MM.1S (cell line): ENCODE measurements around the gene GNG10.

ENCODE experiments used
- DNase-seq: peaks from one replicate; pipeline ENCODE4 v3.0.0-alpha.2; 2015
- H2AFZ ChIP-seq: fragments of 300-600 bp; sonication (generic); 2 replicates; pipeline ENCODE4 v1.6.0; 2016; ENCODE audit warnings: antibody characterized with exemption, low read length
- H3F3A ChIP-seq: fragments of 300-600 bp; sonication (generic); 2 replicates; pipeline ENCODE4 v1.6.1; 2016; ENCODE audit warnings: mild to moderate bottlenecking, antibody characterized with exemption, low read length, moderate library complexity, mixed read lengths; ENCODE audit not compliant: insufficient read depth
- H3K27ac ChIP-seq: fragments of 300-600 bp; sonication (generic); 2 replicates; pipeline ENCODE4 v1.5.1; 2016; ENCODE audit warnings: mild to moderate bottlenecking, low read length
- H3K27me3 ChIP-seq: fragments of 300-600 bp; sonication (generic); replicated peaks from 2 replicates; pipeline ENCODE4 v1.6.0; 2016; ENCODE audit warnings: low read length; ENCODE audit not compliant: insufficient read depth
- H3K36me3 ChIP-seq: fragments of 300-600 bp; sonication (generic); replicated peaks from 2 replicates; pipeline ENCODE4 v1.6.1; 2016; ENCODE audit warnings: mild to moderate bottlenecking, low read length, mixed read lengths; ENCODE audit not compliant: insufficient read depth
- H3K4me1 ChIP-seq: fragments of 300-600 bp; sonication (generic); 2 replicates; pipeline ENCODE4 v1.6.1; 2016; ENCODE audit warnings: low read length, mixed read lengths
- H3K4me2 ChIP-seq: fragments of 300-600 bp; sonication (generic); 2 replicates; pipeline ENCODE4 v1.6.0; 2016; ENCODE audit warnings: low read depth, low read length
- H3K4me3 ChIP-seq: fragments of 300-600 bp; sonication (generic); 2 replicates; pipeline ENCODE4 v1.5.1; 2016; ENCODE audit warnings: low read length, mixed read lengths
- H3K79me2 ChIP-seq: fragments of 300-600 bp; sonication (generic); 2 replicates; pipeline ENCODE4 v1.6.1; 2016; ENCODE audit warnings: mixed run types, low read length, mixed read lengths
- H3K9ac ChIP-seq: fragments of 300-600 bp; sonication (generic); 2 replicates; pipeline ENCODE4 v1.6.1; 2016; ENCODE audit warnings: low read length, mixed read lengths
- H3K9me2 ChIP-seq: fragments of 300-600 bp; sonication (generic); replicated peaks from 2 replicates; pipeline ENCODE4 v1.6.1; 2016; ENCODE audit warnings: mild to moderate bottlenecking, low read length, mixed read lengths; ENCODE audit not compliant: insufficient read depth
- H3K9me3 ChIP-seq: fragments of 300-600 bp; sonication (generic); replicated peaks from 2 replicates; pipeline ENCODE4 v1.6.1; 2016; ENCODE audit warnings: mild to moderate bottlenecking, low read length, mixed read lengths; ENCODE audit not compliant: insufficient read depth
- H4K20me1 ChIP-seq: fragments of 300-600 bp; sonication (generic); 2 replicates; pipeline ENCODE4 v1.6.1; 2016; ENCODE audit warnings: mild to moderate bottlenecking, low read length, moderate library complexity, mixed read lengths; ENCODE audit not compliant: insufficient read depth
- EZH2 ChIP-seq: fragments of 300-600 bp; sonication (generic); optimal IDR thresholded peaks from 2 replicates; pipeline ENCODE3; 2017; ENCODE audit warnings: low read depth, mild to moderate bottlenecking, antibody characterized with exemption, low read length, mixed read lengths
- EZH2phosphoT487 ChIP-seq: fragments of 300-600 bp; sonication (generic); IDR thresholded peaks from 2 replicates; pipeline ENCODE4 v1.6.1; 2018; ENCODE audit warnings: antibody characterized with exemption, low read length
- TF ChIP-seq, protein P1 (sequence below): fragments of 300-600 bp; sonication (generic); IDR thresholded peaks from 2 replicates; pipeline ENCODE4 v1.5.1; 2016; ENCODE audit warnings: antibody characterized with exemption, low read length, mixed read lengths

The GNG10 gene

DNA sequence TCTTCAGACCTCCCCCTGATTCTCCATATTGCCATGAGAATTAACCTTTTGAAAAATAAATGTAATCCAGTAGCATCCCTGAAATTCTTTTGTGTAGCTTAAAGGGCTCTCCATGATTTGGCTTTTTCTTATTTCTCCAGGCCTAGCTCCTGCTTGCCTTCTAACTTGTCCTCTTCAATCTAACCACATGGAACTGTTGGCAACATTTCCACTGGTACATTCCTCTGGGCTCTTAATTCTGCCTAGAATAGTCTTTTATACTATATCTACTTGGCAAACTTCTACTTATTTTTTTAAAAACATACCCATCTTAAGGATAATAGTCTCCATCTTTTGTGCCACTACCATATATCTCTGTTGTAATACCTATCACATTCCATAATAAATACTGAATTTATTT lies 54.1 kb downstream of the GNG10 start:
- Histone ChIP-seq H3K27ac (no peak overlapping the region), H3F3A (no peaks in the 10 kb centered on the region), H4K20me1 (no peaks in the 10 kb centered on the region), H3K4me2 (no peak overlapping the region), H3K4me1 (no peaks in the 10 kb centered on the region), H3K4me3 (no peak overlapping the region), H3K27me3 (no peaks in the 10 kb centered on the region), H3K9me3 (no peaks in the 10 kb centered on the region), H3K36me3 (no peaks in the 10 kb centered on the region), H3K9ac (no peak overlapping the region), H3K9me2 (no peaks in the 10 kb centered on the region), H2AFZ (no peak overlapping the region), H3K79me2 (no peaks in the 10 kb centered on the region)
- DNase-seq: no peak
- TF ChIP-seq, protein P1, sequence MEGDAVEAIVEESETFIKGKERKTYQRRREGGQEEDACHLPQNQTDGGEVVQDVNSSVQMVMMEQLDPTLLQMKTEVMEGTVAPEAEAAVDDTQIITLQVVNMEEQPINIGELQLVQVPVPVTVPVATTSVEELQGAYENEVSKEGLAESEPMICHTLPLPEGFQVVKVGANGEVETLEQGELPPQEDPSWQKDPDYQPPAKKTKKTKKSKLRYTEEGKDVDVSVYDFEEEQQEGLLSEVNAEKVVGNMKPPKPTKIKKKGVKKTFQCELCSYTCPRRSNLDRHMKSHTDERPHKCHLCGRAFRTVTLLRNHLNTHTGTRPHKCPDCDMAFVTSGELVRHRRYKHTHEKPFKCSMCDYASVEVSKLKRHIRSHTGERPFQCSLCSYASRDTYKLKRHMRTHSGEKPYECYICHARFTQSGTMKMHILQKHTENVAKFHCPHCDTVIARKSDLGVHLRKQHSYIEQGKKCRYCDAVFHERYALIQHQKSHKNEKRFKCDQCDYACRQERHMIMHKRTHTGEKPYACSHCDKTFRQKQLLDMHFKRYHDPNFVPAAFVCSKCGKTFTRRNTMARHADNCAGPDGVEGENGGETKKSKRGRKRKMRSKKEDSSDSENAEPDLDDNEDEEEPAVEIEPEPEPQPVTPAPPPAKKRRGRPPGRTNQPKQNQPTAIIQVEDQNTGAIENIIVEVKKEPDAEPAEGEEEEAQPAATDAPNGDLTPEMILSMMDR: no peak
- TF ChIP-seq EZH2 (no peak), EZH2phosphoT487 (no peak)

DNA sequence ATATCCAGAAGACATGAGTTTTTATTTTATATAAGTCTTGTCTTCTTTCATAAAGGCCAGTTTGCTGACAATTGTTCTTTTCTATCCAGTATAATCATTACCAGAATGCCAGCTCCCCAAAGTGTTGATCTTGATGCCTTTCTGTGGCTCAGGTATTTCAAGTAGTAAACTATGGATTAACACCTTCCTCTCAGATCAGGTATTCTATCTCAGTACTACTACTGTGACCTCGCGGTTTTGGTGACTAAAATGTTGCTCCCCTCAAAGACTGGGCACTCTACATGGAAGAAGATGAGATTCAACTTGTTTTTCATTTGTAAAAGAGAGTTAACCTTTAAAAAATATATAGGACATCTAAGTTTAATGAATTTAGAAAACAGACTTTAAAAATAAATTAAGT lies 58.1 kb downstream of the GNG10 start:
- Histone ChIP-seq H3K36me3 (no peaks in the 10 kb centered on the region), H3K27me3 (no peaks in the 10 kb centered on the region), H3K4me3 (no peak overlapping the region), H3K9me3 (no peaks in the 10 kb centered on the region), H3K9ac (no peak overlapping the region), H3K9me2 (no peaks in the 10 kb centered on the region), H3F3A (no peaks in the 10 kb centered on the region), H3K79me2 (no peaks in the 10 kb centered on the region), H3K4me2 (no peak overlapping the region), H3K4me1 (no peaks in the 10 kb centered on the region), H2AFZ (no peak overlapping the region), H4K20me1 (no peaks in the 10 kb centered on the region), H3K27ac (no peak overlapping the region)
- no peak for DNase-seq
- TF ChIP-seq EZH2 (no peak), EZH2phosphoT487 (no peak)
- TF ChIP-seq, protein P1: no peak
